ENCODE measurements around the gene CFTR. TPM values are rescaled to one million over a fixed set of nuclear protein-coding genes. Genes with fewer than 3 reads are reported as not detected.

The CFTR gene
- total RNA-seq, 2 donors from 2014 or later = not detected

- H3K27me3 Mint-ChIP-seq (ENCODE audit: low read depth) = no peaks in the 10 kb centered on the region
- no peak overlapping the region for H3K27ac Mint-ChIP-seq
- no peak for ATAC-seq (replicated peaks in 1 of 2)
- H3K4me3 Mint-ChIP-seq = no peak overlapping the region
- DNase-seq = no peak
- H3K4me1 Mint-ChIP-seq (ENCODE audit: low read depth) = no peaks in the 10 kb centered on the region
- H3K36me3 Mint-ChIP-seq (ENCODE audit: insufficient read depth in 2 of 2) = no peaks in the 10 kb centered on the region
- no peaks in the 10 kb centered on the region for H3K9me3 Mint-ChIP-seq
These were observed 192.6 kb downstream of the CFTR start for GRCh38 chr7:117672453-117672852.

- no peak for DNase-seq
- Mint-ChIP-seq H3K36me3 (ENCODE audit: insufficient read depth in 2 of 2) (no peaks in the 10 kb centered on the region), H3K27ac (no peak overlapping the region), H3K27me3 (ENCODE audit: low read depth) (no peaks in the 10 kb centered on the region), H3K9me3 (no peaks in the 10 kb centered on the region), H3K4me3 (no peak overlapping the region), H3K4me1 (ENCODE audit: low read depth) (no peaks in the 10 kb centered on the region)
- ATAC-seq (replicated peaks in 1 of 2) = no peak
These were observed 193.5 kb downstream of the CFTR start for GRCh38 chr7:117673367-117673766.

DNA sequence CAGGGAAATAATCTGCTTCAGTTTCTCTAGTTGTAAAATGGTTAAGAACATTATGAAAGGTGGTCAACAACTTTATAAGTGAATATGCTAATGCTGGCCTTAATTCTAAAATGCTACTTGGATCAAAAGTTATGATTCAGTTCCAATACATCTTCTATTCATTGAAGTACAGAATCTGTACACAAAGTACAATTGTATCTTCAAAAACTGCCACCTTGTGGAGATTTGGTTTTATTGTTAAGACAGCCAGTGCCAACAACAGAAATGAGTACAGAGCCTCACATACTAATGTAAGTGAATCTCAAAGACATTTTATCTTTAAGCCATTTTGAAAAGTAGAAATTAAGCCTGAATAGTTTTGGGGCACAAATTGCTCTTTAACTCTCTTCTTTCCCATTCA is 194.0 kb downstream of the CFTR start:
- no peaks in the 10 kb centered on the region for H3K4me1 Mint-ChIP-seq (ENCODE audit: low read depth)
- no peaks in the 10 kb centered on the region for H3K9me3 Mint-ChIP-seq
- no peak for DNase-seq
- no peak overlapping the region for H3K4me3 Mint-ChIP-seq
- no peaks in the 10 kb centered on the region for H3K36me3 Mint-ChIP-seq (ENCODE audit: insufficient read depth in 2 of 2)
- H3K27ac Mint-ChIP-seq = no peak overlapping the region
- H3K27me3 Mint-ChIP-seq (ENCODE audit: low read depth) = no peaks in the 10 kb centered on the region
- ATAC-seq (replicated peaks in 1 of 2) = no peak

DNA sequence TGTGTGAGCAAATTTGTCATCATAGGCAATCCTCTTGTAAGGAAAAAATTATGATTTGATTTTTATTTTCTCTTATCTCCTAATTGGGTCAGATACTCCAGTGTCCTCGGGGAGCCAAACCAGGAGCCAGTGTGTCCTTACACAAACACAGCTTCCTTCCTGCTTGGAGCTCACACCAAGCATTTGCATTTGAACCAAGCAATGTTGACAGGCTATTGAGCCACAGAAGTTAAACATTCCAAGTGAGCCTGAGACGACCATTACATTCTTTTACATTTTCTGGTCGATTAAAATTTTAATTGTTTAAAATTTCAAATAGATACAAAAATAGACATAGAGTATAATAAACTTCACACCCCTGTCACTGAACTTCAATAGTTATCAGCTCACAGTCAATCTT is 194.8 kb downstream of the CFTR start:
- no peak overlapping the region for H3K27ac Mint-ChIP-seq
- no peaks in the 10 kb centered on the region for H3K27me3 Mint-ChIP-seq (ENCODE audit: low read depth)
- DNase-seq (no peak), ATAC-seq (replicated peaks in 1 of 2) (no peak)
- H3K4me1 Mint-ChIP-seq (ENCODE audit: low read depth) = no peaks in the 10 kb centered on the region
- H3K9me3 Mint-ChIP-seq = no peaks in the 10 kb centered on the region
- H3K36me3 Mint-ChIP-seq (ENCODE audit: insufficient read depth in 2 of 2) = no peaks in the 10 kb centered on the region
- no peak overlapping the region for H3K4me3 Mint-ChIP-seq

- no peak overlapping the region for H3K4me3 Mint-ChIP-seq
- no peaks in the 10 kb centered on the region for H3K4me1 Mint-ChIP-seq (ENCODE audit: low read depth)
- no peaks in the 10 kb centered on the region for H3K27me3 Mint-ChIP-seq (ENCODE audit: low read depth)
- ATAC-seq (replicated peaks in 1 of 2) (no peak), DNase-seq (no peak)
- H3K9me3 Mint-ChIP-seq = no peaks in the 10 kb centered on the region
- H3K36me3 Mint-ChIP-seq (ENCODE audit: insufficient read depth in 2 of 2) = no peaks in the 10 kb centered on the region
- H3K27ac Mint-ChIP-seq = no peak overlapping the region
These were observed 195.9 kb downstream of the CFTR start for GRCh38 chr7:117675497-117676435.

- Mint-ChIP-seq H3K27me3 (ENCODE audit: low read depth) (no peaks in the 10 kb centered on the region), H3K27ac (no peak overlapping the region), H3K9me3 (no peaks in the 10 kb centered on the region), H3K4me3 (no peak overlapping the region), H3K4me1 (ENCODE audit: low read depth) (no peaks in the 10 kb centered on the region), H3K36me3 (ENCODE audit: insufficient read depth in 2 of 2) (no peaks in the 10 kb centered on the region)
- ATAC-seq (replicated peaks in 1 of 2) (no peak), DNase-seq (no peak)
These were observed 199.3 kb downstream of the CFTR start for GRCh38 chr7:117679120-117679519.

GRCh38 chr7:117682681-117683385 is 203.0 kb downstream of the CFTR start:
- no peaks in the 10 kb centered on the region for H3K27me3 Mint-ChIP-seq (ENCODE audit: low read depth)
- ATAC-seq (replicated peaks in 1 of 2) (no peak), DNase-seq (no peak)
- no peak overlapping the region for H3K4me3 Mint-ChIP-seq
- H3K36me3 Mint-ChIP-seq (ENCODE audit: insufficient read depth in 2 of 2) = no peaks in the 10 kb centered on the region
- no peaks in the 10 kb centered on the region for H3K9me3 Mint-ChIP-seq
- H3K4me1 Mint-ChIP-seq (ENCODE audit: low read depth) = no peaks in the 10 kb centered on the region
- no peak overlapping the region for H3K27ac Mint-ChIP-seq

DNA sequence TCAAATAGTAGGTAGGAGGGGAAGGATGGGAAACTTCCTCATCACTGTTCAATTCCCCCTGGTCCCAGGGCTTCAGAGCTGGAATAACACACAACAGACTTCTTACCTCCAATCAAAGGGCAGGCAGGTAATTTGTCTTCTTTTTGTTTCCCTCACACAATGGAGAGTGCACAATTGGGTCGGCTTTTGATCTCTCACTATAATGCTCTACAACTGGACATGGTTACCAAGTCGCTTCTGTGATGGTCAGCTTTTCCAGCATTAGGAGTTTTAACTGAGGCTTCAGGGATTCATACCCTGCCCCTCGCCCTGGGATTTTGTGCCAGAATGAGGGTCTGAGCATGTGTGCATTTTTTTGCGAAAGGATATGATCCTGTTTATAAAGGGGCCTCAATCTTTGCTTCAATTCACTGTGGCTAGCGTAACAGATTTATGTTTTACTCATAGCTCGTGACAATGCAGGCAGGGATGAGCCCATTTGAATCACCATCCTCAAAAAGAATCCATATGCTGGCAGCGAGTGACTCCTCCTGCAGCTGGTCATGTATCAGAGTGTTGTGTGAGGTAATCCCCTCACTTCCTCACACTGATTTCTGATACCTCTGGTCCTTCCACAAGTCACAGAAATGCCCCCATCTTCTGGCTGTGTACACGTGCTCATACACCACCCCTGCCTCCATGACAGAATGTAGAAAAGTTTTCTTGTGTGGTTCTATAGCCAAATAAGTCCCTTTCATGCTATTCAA is 203.8 kb downstream of the CFTR start:
- Mint-ChIP-seq H3K27me3 (ENCODE audit: low read depth) (no peaks in the 10 kb centered on the region), H3K36me3 (ENCODE audit: insufficient read depth in 2 of 2) (no peaks in the 10 kb centered on the region), H3K27ac (no peak overlapping the region), H3K4me1 (ENCODE audit: low read depth) (no peaks in the 10 kb centered on the region), H3K9me3 (no peaks in the 10 kb centered on the region), H3K4me3 (no peak overlapping the region)
- ATAC-seq (replicated peaks in 1 of 2) = no peak
- DNase-seq = no peak

DNA sequence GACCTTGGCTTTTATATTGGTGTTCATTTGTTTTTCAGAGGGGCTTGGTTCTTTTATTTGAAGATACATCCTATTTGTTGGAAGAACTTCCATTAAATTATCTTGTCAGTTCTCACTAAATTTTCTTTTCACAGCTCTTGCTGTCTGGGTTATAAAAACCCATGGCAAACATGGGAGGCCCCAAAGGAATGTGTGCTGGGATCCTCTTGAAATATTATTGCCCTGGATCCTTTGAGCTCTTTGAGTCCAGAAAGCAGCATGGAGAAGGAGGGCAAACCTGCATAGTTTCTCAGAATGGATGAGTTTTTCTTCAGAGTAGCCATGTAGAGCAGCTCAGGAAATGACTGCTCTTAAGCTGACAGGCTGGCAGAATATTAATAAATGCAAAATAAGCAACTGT is 206.0 kb downstream of the CFTR start:
- no peak for DNase-seq
- no peaks in the 10 kb centered on the region for H3K4me1 Mint-ChIP-seq (ENCODE audit: low read depth)
- peaks cover 0 to 3% of the 10 kb centered on the region in 2 donors for H3K9me3 Mint-ChIP-seq
- no peak overlapping the region for H3K4me3 Mint-ChIP-seq
- no peaks in the 10 kb centered on the region for H3K36me3 Mint-ChIP-seq (ENCODE audit: insufficient read depth in 2 of 2)
- no peaks in the 10 kb centered on the region for H3K27me3 Mint-ChIP-seq (ENCODE audit: low read depth)
- no peak overlapping the region for H3K27ac Mint-ChIP-seq
- no peak for ATAC-seq (replicated peaks in 1 of 2)

GRCh38 chr7:117686311-117686935 is 206.6 kb downstream of the CFTR start:
- Mint-ChIP-seq H3K4me3 (no peak overlapping the region), H3K27me3 (ENCODE audit: low read depth) (no peaks in the 10 kb centered on the region), H3K9me3 (peaks cover 0 to 3% of the 10 kb centered on the region in 2 donors), H3K36me3 (ENCODE audit: insufficient read depth in 2 of 2) (no peaks in the 10 kb centered on the region), H3K4me1 (ENCODE audit: low read depth) (no peaks in the 10 kb centered on the region), H3K27ac (no peak overlapping the region)
- DNase-seq (no peak), ATAC-seq (replicated peaks in 1 of 2) (no peak)

- Mint-ChIP-seq H3K27me3 (ENCODE audit: low read depth) (no peaks in the 10 kb centered on the region), H3K9me3 (peaks cover 0 to 3% of the 10 kb centered on the region in 2 donors)
- no peak for DNase-seq
These were observed 208.3 kb downstream of the CFTR start for GRCh38 chr7:117688126-117688525.

DNA sequence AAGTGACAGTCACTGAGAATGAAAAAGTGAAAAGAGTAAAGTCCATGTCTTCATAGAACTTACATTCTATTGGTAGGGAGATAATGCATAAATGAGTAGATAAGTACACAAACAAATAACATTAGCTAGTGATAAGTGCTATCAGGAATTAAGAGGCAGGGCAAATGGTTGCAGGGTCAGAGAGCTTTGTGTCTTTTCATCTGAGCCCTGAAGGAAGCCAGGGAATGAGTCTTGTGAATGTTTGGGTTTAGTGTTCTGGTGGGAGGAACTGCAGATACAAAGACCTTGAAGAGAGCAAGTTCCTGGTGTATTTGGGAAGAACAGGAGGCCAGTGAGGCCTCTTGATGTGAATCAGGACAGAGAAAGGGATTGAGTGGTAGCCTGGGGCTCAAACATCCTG is 209.6 kb downstream of the CFTR start:
- Mint-ChIP-seq H3K4me1 (ENCODE audit: low read depth) (no peaks in the 10 kb centered on the region), H3K9me3 (peaks cover 0 to 3% of the 10 kb centered on the region in 2 donors), H3K36me3 (ENCODE audit: insufficient read depth in 2 of 2) (no peaks in the 10 kb centered on the region), H3K27ac (no peak overlapping the region), H3K27me3 (ENCODE audit: low read depth) (no peaks in the 10 kb centered on the region), H3K4me3 (no peak overlapping the region)
- ATAC-seq (replicated peaks in 1 of 2) (no peak), DNase-seq (no peak)

More at GRCh38 chr7:117688126-117688525, 208.3 kb downstream of the CFTR start:
- Mint-ChIP-seq H3K4me3 (no peak overlapping the region), H3K4me1 (ENCODE audit: low read depth) (no peaks in the 10 kb centered on the region), H3K36me3 (ENCODE audit: insufficient read depth in 2 of 2) (no peaks in the 10 kb centered on the region), H3K27ac (no peak overlapping the region)
- no peak for ATAC-seq (replicated peaks in 1 of 2)

- Mint-ChIP-seq H3K36me3 (ENCODE audit: insufficient read depth in 2 of 2) (no peaks in the 10 kb centered on the region), H3K4me3 (no peak overlapping the region), H3K4me1 (ENCODE audit: low read depth) (no peaks in the 10 kb centered on the region), H3K9me3 (peaks cover 0 to 3% of the 10 kb centered on the region in 2 donors), H3K27me3 (ENCODE audit: low read depth) (no peaks in the 10 kb centered on the region), H3K27ac (no peak overlapping the region)
- no peak for DNase-seq
- ATAC-seq (replicated peaks in 1 of 2) = no peak
These were observed 210.3 kb downstream of the CFTR start for GRCh38 chr7:117690147-117690546.

Measured in activated T-cell treated with anti-CD3 and anti-CD28 coated beads, Interleukin-2, amount 50 U/mL, for 72 hours (primary cell).